Left lung (tissue), 10 donors: ENCODE data around the gene IER5. TPM values are rescaled to one million over a fixed set of nuclear protein-coding genes. Genes with fewer than 3 reads are reported as not detected.

Experiments used
- ATAC-seq: fragments of 200-7000 bp; cut with Tn5 transposase; one replicate; pipeline ENCODE4 v1.9.1; 2020; ENCODE audit warnings: moderate library complexity
- DNase-seq, 4 donors: peaks; one replicate each; pipeline ENCODE4 v3.0.0-alpha.2; 2013 to 2020
- H3K27ac ChIP-seq, 2 donors: fragments of 200-600 bp; sonication (generic) in 1 of 2; one replicate each; pipeline versions ENCODE4 v1.5.0 to v1.8.0; 2020 to 2021
- H3K27me3 ChIP-seq, 2 donors: fragments of 200-600 bp; sonication (generic) in 1 of 2; one replicate each; pipeline versions ENCODE4 v1.5.0 to v1.8.0; 2020 to 2021
- H3K36me3 ChIP-seq, 2 donors: fragments of 200-600 bp; sonication (generic) in 1 of 2; one replicate each; pipeline versions ENCODE4 v1.5.0 to v1.8.0; 2020 to 2021
- H3K4me1 ChIP-seq, 2 donors: fragments of 200-600 bp; one replicate each; pipeline ENCODE4 v1.8.0; 2021
- H3K4me3 ChIP-seq, 2 donors: fragments of 200-600 bp; sonication (generic) in 1 of 2; one replicate each; pipeline versions ENCODE4 v1.5.0 to v1.8.0; 2020 to 2021; ENCODE audit warnings: mild to moderate bottlenecking in 1 of 2
- H3K9me3 ChIP-seq, 2 donors: fragments of 200-600 bp; sonication (generic) in 1 of 2; one replicate each; pipeline versions ENCODE4 v1.5.0 to v1.8.0; 2020 to 2021
- intact Hi-C, 2 donors: fragments of 100-400 bp; cut with DNase I; formaldehyde crosslinking; loops; one replicate each; pipeline versions ENCODE4 v1.11.2 to v1.14.2; 2022
- polyA plus RNA-seq, 6 donors: library from polyadenylated mRNA; unstranded; fragments of 120-200 nt; gene quantifications; one replicate each; pipeline ENCODE4 v1.2.1, GENCODE V29; 2013; ENCODE audit not compliant: insufficient read length in 6 of 6
- total RNA-seq, 2 donors: library from RNA; stranded (reverse); fragmentation: NEBNext Ultra II Directional; extraction: Animal tissue kit (Norgen Biotek cat#: 25700); gene quantifications; one replicate each; pipeline ENCODE4 v1.2.1, GENCODE V29; 2021
- TF ChIP-seq, protein P1 (sequence below), 2 donors: fragments of 200-600 bp; sonication (generic) in 1 of 2; IDR thresholded peaks; one replicate each; pipeline versions ENCODE4 v1.5.0 to v1.8.0; 2021; ENCODE audit warnings: antibody characterized with exemption in 2 of 2
- donor health status: DM: no; HTN: yes; CAD: no.
- donor health status: DM: no; HTN: no; CAD: no.

The IER5 gene
- total and polyA plus RNA-seq, 8 donors: 5.3 to 26.6 (median 10.6) TPM

- no peak overlapping the region for H3K27ac ChIP-seq
Observed at GRCh38 chr1:181099152-181100014, 10.9 kb downstream of the IER5 start.

GRCh38 chr1:181100015-181100905 lies 11.8 kb downstream of the IER5 start:
- peaks cover 0 to under 1% of the 10 kb centered on the region in 2 donors for H3K36me3 ChIP-seq
- DNase-seq (no peak), ATAC-seq (no peak)
- H3K4me3 ChIP-seq: no peak overlapping the region
- intact Hi-C loops: no loop called here
- H3K9me3 ChIP-seq: no peaks in the 10 kb centered on the region
- peaks cover 0 to 3% of the 10 kb centered on the region in 2 donors for H3K27me3 ChIP-seq
- TF ChIP-seq, protein P1, sequence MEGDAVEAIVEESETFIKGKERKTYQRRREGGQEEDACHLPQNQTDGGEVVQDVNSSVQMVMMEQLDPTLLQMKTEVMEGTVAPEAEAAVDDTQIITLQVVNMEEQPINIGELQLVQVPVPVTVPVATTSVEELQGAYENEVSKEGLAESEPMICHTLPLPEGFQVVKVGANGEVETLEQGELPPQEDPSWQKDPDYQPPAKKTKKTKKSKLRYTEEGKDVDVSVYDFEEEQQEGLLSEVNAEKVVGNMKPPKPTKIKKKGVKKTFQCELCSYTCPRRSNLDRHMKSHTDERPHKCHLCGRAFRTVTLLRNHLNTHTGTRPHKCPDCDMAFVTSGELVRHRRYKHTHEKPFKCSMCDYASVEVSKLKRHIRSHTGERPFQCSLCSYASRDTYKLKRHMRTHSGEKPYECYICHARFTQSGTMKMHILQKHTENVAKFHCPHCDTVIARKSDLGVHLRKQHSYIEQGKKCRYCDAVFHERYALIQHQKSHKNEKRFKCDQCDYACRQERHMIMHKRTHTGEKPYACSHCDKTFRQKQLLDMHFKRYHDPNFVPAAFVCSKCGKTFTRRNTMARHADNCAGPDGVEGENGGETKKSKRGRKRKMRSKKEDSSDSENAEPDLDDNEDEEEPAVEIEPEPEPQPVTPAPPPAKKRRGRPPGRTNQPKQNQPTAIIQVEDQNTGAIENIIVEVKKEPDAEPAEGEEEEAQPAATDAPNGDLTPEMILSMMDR (IDR thresholded peaks at IDR 0.05): no peak
- peaks cover 23 to 84% of the 10 kb centered on the region in 2 donors for H3K4me1 ChIP-seq
- H3K27ac ChIP-seq: no peak overlapping the region

More at GRCh38 chr1:181099152-181100014, 10.9 kb downstream of the IER5 start:
- DNase-seq: no peak
- H3K4me1 ChIP-seq: peaks cover 27 to 87% of the 10 kb centered on the region in 2 donors
- intact Hi-C loops: no loop called here
- H3K4me3 ChIP-seq: no peak overlapping the region
- TF ChIP-seq, protein P1 (IDR thresholded peaks at IDR 0.05): no peak
- H3K9me3 ChIP-seq: no peaks in the 10 kb centered on the region
- peaks cover 0 to 3% of the 10 kb centered on the region in 2 donors for H3K27me3 ChIP-seq
- ATAC-seq: no peak
- peaks cover 0 to 9% of the 10 kb centered on the region in 2 donors for H3K36me3 ChIP-seq

- Histone ChIP-seq H3K27ac (peak overlapping the region in 1 of 2 donors; percentile 48), H3K9me3 (no peaks in the 10 kb centered on the region), H3K4me3 (no peak overlapping the region), H3K4me1 (peaks cover 25 to 82% of the 10 kb centered on the region in 2 donors), H3K36me3 (no peaks in the 10 kb centered on the region), H3K27me3 (peaks cover 0 to 7% of the 10 kb centered on the region in 2 donors)
- intact Hi-C loops: no loop called here
- no peak for DNase-seq
- ATAC-seq: no peak
- TF ChIP-seq, protein P1 (IDR thresholded peaks at IDR 0.05): no peak
Observed at GRCh38 chr1:181100934-181101333, 12.4 kb downstream of the IER5 start.

GRCh38 chr1:181101581-181102226 lies 13.2 kb downstream of the IER5 start:
- TF ChIP-seq, protein P1 (IDR thresholded peaks at IDR 0.05): no peak
- Histone ChIP-seq H3K27ac (peak overlapping the region in 1 of 2 donors; percentile 48), H3K9me3 (no peaks in the 10 kb centered on the region), H3K4me3 (no peak overlapping the region), H3K27me3 (peaks cover 0 to 14% of the 10 kb centered on the region in 2 donors), H3K4me1 (peaks cover 21 to 82% of the 10 kb centered on the region in 2 donors), H3K36me3 (no peaks in the 10 kb centered on the region)
- DNase-seq (no peak), ATAC-seq (no peak)
- intact Hi-C loops: no loop called here
